ENCODE measurements around the gene SF3A2. TPM values are rescaled to one million over a fixed set of nuclear protein-coding genes. Genes with fewer than 3 reads are reported as not detected.

The SF3A2 gene
- total and polyA plus RNA-seq, 10 of the 15 experiments (the other 5 are each of a cell fraction or from before 2014, with no cell fraction given) = 0.33 to 143 (median 30.6) TPM

- TF ChIP-seq ZBTB40 (IDR thresholded peaks at IDR 0.05; ENCODE audit: borderline replicate concordance) (no peak), E4F1 (IDR thresholded peaks at IDR 0.05; ENCODE audit: borderline replicate concordance, partially characterized antibody) (no peak), SMAD1 (IDR thresholded peaks at IDR 0.05; ENCODE audit: low read depth, partially characterized antibody) (no peak), CHD4 (IDR thresholded peaks at IDR 0.05) (no peak), ETV6 (conservative IDR thresholded peaks at IDR 0.05 in 1 of 2, IDR thresholded peaks at IDR 0.05 in 1 of 2; ENCODE audit: borderline replicate concordance in 1 of 2, low read depth in 1 of 2) (no peak)
Observed at GRCh38 chr19:2245273-2245672, 8.6 kb downstream of the SF3A2 start (continued).
